ENCODE results near the gene NOL11.
"Not testable (repeated sequence)": the region's sequence is repeated elsewhere in the genome, so short reads cannot be mapped to it uniquely, and the experiment has no call there.

NOL11 gene

DNA sequence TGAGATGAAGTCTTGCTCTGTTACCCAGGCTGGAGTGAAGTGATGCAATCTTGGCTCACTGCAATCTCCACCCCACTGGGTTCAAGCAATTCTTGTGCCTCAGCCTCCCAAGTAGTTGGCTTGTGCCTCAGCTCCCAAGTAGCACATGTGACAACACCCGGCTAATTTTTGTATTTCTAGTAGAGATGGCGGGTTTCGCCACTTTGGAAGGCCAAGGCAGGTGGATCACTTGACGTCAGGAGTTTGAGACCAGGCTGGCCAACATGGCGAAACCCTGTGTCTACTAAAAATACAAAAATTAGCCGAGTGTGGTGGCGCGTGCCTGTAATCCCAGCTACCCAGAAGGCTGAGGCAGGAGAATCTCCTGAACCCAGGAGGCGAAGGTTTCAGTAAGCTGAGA lies 39.0 kb downstream of the NOL11 start:
- DNase-seq = not testable (repeated sequence)

DNA sequence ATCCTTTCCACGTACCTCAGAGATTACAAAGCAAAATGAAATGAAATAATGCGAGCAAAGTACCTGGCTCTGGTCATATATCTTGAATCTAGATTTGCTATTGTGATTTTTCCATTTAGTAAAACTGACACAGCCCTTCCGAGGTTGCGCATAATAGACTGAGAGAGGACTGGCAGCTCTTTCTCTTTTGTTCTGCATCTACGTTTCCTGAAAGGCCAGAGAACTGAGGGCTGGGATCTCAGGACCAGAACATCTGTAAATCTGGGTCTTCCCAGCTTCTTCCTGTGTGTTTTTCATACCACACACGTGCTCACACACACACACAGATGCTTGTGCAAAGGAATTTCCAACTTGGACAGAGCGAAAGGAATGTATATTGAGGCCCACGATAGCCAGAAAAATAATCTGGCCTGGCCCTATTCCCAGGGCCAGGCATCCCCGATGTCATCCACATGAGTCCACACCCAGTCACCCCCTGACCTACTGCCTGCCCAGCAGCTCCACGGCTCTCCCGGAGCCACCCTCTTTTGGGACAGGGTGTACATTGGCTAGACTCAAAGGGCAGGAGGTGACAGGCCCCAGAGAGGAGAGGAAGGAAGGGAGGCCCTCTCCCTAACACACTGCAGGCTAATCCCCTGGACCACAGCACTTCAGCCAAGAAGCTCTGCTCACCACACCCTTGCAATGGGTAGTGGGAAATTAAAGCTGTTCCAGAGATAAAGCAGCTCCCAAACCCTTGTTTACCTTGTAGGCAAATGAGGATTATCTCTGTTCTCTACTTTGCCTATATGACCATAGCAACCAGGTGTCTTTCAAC lies 41.8 kb downstream of the NOL11 start:
- no peak for DNase-seq

DNA sequence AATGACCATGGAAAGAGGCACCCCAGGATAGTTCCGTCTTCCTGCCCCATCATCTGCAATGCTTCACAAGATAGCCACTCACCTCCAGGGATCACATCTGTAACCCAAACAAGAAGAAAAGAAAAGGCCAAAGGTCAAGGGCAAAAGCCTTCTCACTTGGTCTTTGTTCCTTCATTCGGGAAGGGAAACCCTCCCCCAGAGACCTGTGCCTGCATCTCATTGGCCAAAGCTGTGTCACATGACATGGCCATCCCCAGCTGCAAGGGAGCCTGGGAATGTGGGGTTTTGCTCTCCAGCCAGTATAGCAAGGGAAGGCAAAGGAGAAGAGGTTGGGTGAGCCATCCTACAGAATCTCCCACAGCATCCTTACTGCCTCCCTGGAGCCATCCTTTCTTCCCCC lies 47.9 kb downstream of the NOL11 start:
- DNase-seq = no peak

DNA sequence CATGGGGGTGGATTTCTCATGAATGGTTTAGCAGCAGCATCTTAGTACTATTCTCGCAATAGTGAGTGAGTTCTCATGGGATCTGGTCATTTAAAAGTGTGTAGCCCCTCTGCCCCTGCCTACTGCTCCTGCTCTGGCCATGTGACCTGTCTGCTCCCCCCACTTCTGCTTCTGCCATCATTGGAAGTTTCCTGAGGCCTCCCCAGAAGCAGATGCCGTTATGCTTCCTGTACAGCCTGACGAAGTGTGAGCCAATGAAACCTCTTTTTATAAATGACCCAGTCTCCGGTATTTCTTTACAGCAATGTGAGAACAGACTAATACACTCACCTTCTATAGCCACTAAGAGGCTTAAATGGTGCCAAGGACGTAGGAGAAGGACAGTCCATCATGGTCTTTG lies 51.5 kb downstream of the NOL11 start:
- DNase-seq = no peak

DNA sequence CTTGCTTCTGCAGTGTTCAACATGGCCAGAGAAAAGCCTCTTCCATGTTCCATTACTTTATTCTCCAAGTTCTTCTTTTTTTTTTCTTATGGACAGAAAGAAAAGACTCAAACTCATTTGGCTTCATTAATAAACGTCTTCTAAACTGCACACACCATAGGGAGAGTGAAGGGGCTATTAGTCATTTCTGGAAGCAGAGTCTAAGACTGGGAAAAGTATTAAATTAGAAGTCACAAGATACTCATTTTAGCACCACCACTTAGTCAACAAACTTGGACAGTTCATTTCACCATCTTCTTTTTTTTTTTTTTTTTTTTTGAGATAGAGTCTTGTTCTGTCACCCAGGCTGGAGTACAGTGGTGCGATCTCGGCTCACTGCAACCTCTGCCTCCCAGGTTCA lies 52.8 kb downstream of the NOL11 start:
- no peak for DNase-seq

DNA sequence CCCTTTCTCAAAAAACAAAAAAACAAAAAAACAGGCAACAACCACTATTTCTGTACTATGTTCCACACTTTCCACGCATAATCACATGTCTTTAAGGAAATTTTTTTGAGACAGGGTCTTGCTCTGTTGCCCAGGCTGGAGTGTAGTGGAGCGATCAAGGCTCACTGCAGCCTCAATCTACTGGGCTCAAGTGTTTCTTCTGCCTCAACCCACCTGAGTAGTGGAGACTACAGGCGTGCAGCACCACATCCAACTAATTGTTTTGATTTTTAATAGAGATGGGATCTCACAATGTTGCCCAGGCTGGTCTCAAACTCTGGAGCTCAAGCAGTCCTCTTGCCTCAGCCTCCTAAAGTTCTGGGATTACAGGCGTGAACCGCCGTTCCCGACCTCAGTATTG lies 54.9 kb downstream of the NOL11 start:
- DNase-seq = no peak

DNA sequence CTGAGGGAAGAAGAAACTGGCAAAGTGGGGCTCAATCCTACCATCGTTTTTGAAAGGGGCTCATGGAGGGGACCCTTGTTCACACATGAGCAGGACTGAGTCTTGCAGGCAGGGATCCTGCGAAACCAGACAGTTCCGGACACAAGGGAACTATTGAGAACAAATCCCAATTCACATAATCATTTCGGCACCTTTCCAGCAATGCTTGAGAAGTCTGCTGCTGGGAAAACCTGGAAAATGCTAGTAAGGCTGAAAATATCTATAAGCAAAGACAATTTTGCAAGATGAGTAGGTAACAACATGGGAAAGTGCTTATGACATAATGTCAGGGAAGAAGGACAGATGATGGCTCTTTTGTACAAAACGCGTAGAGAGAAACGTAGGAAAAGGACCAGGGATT lies 55.5 kb downstream of the NOL11 start:
- no peak for DNase-seq

DNA sequence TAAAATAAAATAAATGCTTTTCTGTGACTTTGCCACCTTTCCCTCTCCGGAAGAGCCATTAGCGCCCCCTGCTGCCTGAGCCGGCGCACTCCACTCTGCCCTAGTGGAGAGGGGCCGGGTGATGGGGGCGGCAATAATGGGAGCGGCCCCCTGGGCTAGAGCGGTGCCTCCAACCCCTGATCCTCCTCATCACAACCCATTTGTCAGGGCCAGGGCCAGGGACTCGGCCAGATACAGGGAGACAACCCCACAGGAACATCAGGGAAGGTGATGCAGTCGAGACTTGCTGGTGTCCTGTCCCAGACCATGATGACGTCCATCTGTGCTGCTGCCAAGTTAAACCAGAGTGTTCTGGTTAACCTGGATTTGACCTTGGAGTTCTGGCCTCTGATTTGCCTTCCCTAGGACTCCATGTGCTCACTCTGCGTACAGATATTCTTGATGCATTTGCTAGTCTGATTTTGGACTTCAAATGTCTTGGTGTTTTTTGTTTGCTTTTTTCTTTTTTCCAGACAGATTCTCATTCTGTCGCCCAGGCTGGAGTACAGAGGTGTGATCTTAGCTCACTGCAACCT lies 61.4 kb downstream of the NOL11 start:
- DNase-seq = peak; percentile 16 to 21

DNA sequence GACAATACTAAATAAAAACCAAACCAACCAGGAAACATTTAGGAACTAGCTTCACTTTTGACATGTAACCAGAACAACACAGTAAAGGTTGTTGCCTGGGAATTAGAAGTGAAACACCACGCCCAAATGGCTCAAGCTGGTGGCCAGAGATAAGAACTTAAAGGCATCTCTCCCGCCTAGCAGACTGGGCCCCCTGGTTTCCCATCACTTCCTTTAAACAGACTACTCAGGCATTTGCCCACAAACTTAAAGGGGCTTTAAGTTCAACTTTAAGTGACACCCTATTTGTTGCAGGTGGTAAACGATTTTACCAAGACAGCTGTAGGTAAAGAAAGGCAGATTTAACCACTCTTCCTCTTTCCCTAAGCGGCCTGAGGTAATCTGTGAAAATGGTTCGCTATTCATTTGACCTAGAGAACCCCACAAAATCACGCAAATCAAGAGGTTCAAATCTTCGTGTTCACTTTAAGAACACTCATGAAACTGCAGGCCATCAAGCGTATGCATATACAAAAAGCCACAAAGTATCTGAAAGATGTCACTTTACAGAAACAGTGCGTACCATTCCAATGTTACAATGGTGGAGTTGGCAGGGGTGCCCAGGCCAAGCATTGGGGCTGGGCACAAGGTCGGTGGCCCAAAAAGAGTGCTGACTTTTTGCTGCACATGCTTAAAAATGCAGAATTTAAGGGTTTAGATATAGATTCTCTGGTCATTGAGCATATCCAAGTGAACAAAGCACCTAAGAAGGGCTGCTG lies 66.8 kb downstream of the NOL11 start:
- DNase-seq = no peak

DNA sequence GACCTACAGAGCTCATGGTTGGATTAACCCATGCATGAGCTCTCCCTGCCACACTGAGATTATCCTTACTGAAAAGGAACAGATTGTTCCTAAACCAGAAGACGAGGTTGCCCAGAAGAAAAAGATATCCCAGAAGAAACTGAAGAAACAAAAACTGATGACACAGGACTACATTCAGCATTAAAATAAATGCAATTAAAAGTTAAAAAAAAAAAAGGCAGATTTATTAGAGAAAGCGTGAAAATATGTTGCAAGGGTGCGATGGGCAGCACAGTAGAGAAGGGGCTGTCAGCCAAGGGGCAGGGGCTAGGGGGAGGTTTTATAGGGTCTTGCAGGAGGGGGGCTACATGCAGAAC lies 67.4 kb downstream of the NOL11 start:
- no peak for DNase-seq

DNA sequence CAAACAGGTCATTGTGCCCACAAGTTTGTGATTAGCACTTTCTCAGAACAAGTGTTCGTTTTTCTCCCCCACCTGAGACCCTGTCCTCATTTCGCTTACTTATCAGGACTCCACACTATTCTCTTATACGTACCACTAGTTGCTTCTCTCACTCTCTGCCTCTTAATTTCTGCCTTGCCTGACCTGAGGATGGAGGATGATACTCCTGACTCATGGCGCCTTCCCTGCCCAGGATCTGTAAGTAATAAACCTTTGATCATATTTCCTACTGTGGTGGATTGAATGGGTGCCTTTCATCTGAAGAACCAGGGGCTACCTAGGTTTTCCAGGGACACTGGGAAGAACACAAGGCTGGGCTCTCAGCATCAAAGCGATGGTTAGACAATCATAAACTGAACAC lies 67.8 kb downstream of the NOL11 start:
- no peak for DNase-seq

Data from CD4-positive, alpha-beta T cell treated with Interleukin-1 beta for 1 hour (primary cell).